Muscle of leg (tissue), 16 donors: ENCODE measurements around the gene NHP2. TPM values are rescaled to one million over a fixed set of nuclear protein-coding genes. Genes with fewer than 3 reads are reported as not detected.
"Not testable (repeated sequence)": the region's sequence is repeated elsewhere in the genome, so short reads cannot be mapped to it uniquely, and the experiment has no call there.

Experiments
- DNase-seq: peaks from one replicate; pipeline ENCODE4 v3.0.0; 2013
- H3K27ac ChIP-seq: one replicate; pipeline ENCODE4 v1.5.1; 2013; ENCODE audit warnings: mild to moderate bottlenecking, low read length, control low read depth
- H3K27me3 ChIP-seq: one replicate; pipeline ENCODE4 v1.6.1; 2013; ENCODE audit warnings: low read length; ENCODE audit not compliant: control insufficient read depth, insufficient read depth
- H3K36me3 ChIP-seq: one replicate; pipeline ENCODE4 v1.6.1; 2013; ENCODE audit warnings: low read length; ENCODE audit not compliant: control insufficient read depth, insufficient read depth
- H3K4me1 ChIP-seq: one replicate; pipeline ENCODE4 v1.6.1; 2013; ENCODE audit warnings: low read length; ENCODE audit not compliant: control insufficient read depth, insufficient read depth
- H3K4me3 ChIP-seq: one replicate; pipeline ENCODE4 v1.5.1; 2013; ENCODE audit warnings: low read length, control low read depth
- H3K9me3 ChIP-seq: replicated peaks from 2 replicates; pipeline ENCODE4 v1.6.1; 2013; ENCODE audit warnings: low read depth, low read length; ENCODE audit not compliant: control insufficient read depth
- WGBS: methylation state at CpG from one replicate; pipeline ENCODE4 v1.1.5; 2013; ENCODE audit warnings: missing lambda C conversion rate; ENCODE audit not compliant: insufficient coverage; 5-methylcytosine and 5-hydroxymethylcytosine counted together
- long read RNA-seq, 11 donors: transcript quantifications; one replicate each; lab custom pipeline, GENCODE V29; 2026
- polyA plus RNA-seq, 8 donors: library from polyadenylated mRNA; unstranded; fragments of 120-200 nt; gene quantifications; one replicate each; pipeline versions ENCODE4 v1.2.1 to v1.2.3, GENCODE V29; 2013; ENCODE audit warnings: inconsistent platforms in 1 of 8, low replicate concordance in 1 of 8; ENCODE audit not compliant: insufficient read length in 8 of 8, insufficient read depth in 1 of 8
- total RNA-seq: library from RNA; stranded (reverse); fragments of 120-200 nt; gene quantifications from one replicate; pipeline ENCODE4 v1.2.4, GENCODE V29; 2013

The NHP2 gene
- total RNA-seq (103 TPM), polyA plus RNA-seq (100 to 1,000 TPM; 110 to 129 (median 117) TPM)
- long read RNA-seq, donor 1, transcript NHP2-201 (4 exons, 865 nt): major isoform, 33 of 36 reads
- long read RNA-seq, donor 1, partial matches to known transcripts: 0 of 36 reads
- long read RNA-seq, donor 1, other reads (novel, unspliced or antisense): 0 of 36 reads
- long read RNA-seq, donor 2, transcript NHP2-201 (4 exons, 865 nt): major isoform, 11 of 11 reads
- long read RNA-seq, donor 2, partial matches to known transcripts: 0 of 11 reads
- long read RNA-seq, donor 2, other reads (novel, unspliced or antisense): 0 of 11 reads
- long read RNA-seq, donor 3, transcript NHP2-201 (4 exons, 865 nt): major isoform, 77 of 89 reads
- long read RNA-seq, donor 3, transcript NHP2-202 (3 exons, 599 nt): minor isoform, 9 of 89 reads
- long read RNA-seq, donor 3, partial matches to known transcripts: 0 of 89 reads
- long read RNA-seq, donor 3, other reads (novel, unspliced or antisense): 0 of 89 reads
- long read RNA-seq, donor 4, transcript NHP2-201 (4 exons, 865 nt): major isoform, 63 of 72 reads
- long read RNA-seq, donor 4, partial matches to known transcripts: 0 of 72 reads
- long read RNA-seq, donor 4, other reads (novel, unspliced or antisense): 0 of 72 reads
- long read RNA-seq, donor 5, transcript NHP2-202 (3 exons, 599 nt): minor isoform, 8 of 198 reads
- long read RNA-seq, donor 5, transcript NHP2-201 (4 exons, 865 nt): major isoform, 184 of 198 reads
- long read RNA-seq, donor 5, partial matches to known transcripts: 0 of 198 reads
- long read RNA-seq, donor 5, other reads (novel, unspliced or antisense): 0 of 198 reads
- long read RNA-seq, donor 6, transcript NHP2-201 (4 exons, 865 nt): major isoform, 175 of 200 reads
- long read RNA-seq, donor 6, transcript NHP2-202 (3 exons, 599 nt): minor isoform, 13 of 200 reads
- long read RNA-seq, donor 6, partial matches to known transcripts: 8 of 200 reads
- long read RNA-seq, donor 6, other reads (novel, unspliced or antisense): 0 of 200 reads
- long read RNA-seq, donor 7, transcript NHP2-201 (4 exons, 865 nt): major isoform, 90 of 100 reads
- long read RNA-seq, donor 7, transcript NHP2-202 (3 exons, 599 nt): minor isoform, 7 of 100 reads
- long read RNA-seq, donor 7, partial matches to known transcripts: 0 of 100 reads
- long read RNA-seq, donor 7, other reads (novel, unspliced or antisense): 0 of 100 reads
- long read RNA-seq, donor 8, transcript NHP2-201 (4 exons, 865 nt): major isoform, 62 of 66 reads
- long read RNA-seq, donor 8, partial matches to known transcripts: 0 of 66 reads
- long read RNA-seq, donor 8, other reads (novel, unspliced or antisense): 0 of 66 reads
- long read RNA-seq, donor 9, transcript NHP2-201 (4 exons, 865 nt): major isoform, 74 of 81 reads
- long read RNA-seq, donor 9, partial matches to known transcripts: 0 of 81 reads
- long read RNA-seq, donor 9, other reads (novel, unspliced or antisense): 0 of 81 reads
- long read RNA-seq, donor 10, transcript NHP2-202 (3 exons, 599 nt): minor isoform, 6 of 115 reads
- long read RNA-seq, donor 10, transcript NHP2-201 (4 exons, 865 nt): major isoform, 108 of 115 reads
- long read RNA-seq, donor 10, partial matches to known transcripts: 0 of 115 reads
- long read RNA-seq, donor 10, other reads (novel, unspliced or antisense): 0 of 115 reads
- long read RNA-seq, donor 11, transcript NHP2-201 (4 exons, 865 nt): major isoform, 96 of 108 reads
- long read RNA-seq, donor 11, transcript NHP2-202 (3 exons, 599 nt): minor isoform, 7 of 108 reads
- long read RNA-seq, donor 11, partial matches to known transcripts: 0 of 108 reads
- long read RNA-seq, donor 11, other reads (novel, unspliced or antisense): 0 of 108 reads

- DNase-seq: peak; percentile 99
- Histone ChIP-seq H3K4me3 (peak within 1 kb of the TSS; percentile 62), H3K27me3 (no peaks in the 10 kb centered on the region), H3K27ac (peak within 1 kb of the TSS; percentile 32), H3K9me3 (no peaks in the 10 kb centered on the region), H3K36me3 (peaks cover 34% of the 10 kb centered on the region), H3K4me1 (peaks cover 22% of the 10 kb centered on the region)
- 2% methylated on average over 56 of the region's 68 CpGs for WGBS
Measured at GRCh38 chr5:178153530-178154340, at the start of gene NHP2. Gene NHP2 (minus strand): TSS chr5:178153885. CDS start chr5:178153817, 68 bp downstream.

- 95% methylated on average over 6 of the region's 10 CpGs for WGBS
- Histone ChIP-seq H3K4me3 (no peak overlapping the region), H3K36me3 (peaks cover 18% of the 10 kb centered on the region), H3K27ac (no peak overlapping the region), H3K9me3 (no peaks in the 10 kb centered on the region), H3K4me1 (peaks cover 23% of the 10 kb centered on the region), H3K27me3 (no peaks in the 10 kb centered on the region)
- DNase-seq: no peak
Measured at GRCh38 chr5:178202541-178202940, 48.9 kb upstream of the NHP2 start.

GRCh38 chr5:178201927-178202235, 48.2 kb upstream of the NHP2 start:
- Histone ChIP-seq H3K27ac (no peak overlapping the region), H3K4me3 (no peak overlapping the region), H3K27me3 (no peaks in the 10 kb centered on the region), H3K4me1 (peaks cover 18% of the 10 kb centered on the region), H3K36me3 (peaks cover 11% of the 10 kb centered on the region), H3K9me3 (no peaks in the 10 kb centered on the region)
- DNase-seq: no peak
- WGBS: 33% methylated on average over 2 of the region's 2 CpGs

GRCh38 chr5:178201221-178201926, 47.7 kb upstream of the NHP2 start:
- no peaks in the 10 kb centered on the region for H3K9me3 ChIP-seq
- peaks cover 13% of the 10 kb centered on the region for H3K4me1 ChIP-seq
- 58% methylated on average over 7 of the region's 14 CpGs for WGBS
- no peak overlapping the region for H3K27ac ChIP-seq
- peaks cover 6% of the 10 kb centered on the region for H3K36me3 ChIP-seq
- no peak for DNase-seq
- H3K27me3 ChIP-seq: no peaks in the 10 kb centered on the region
- H3K4me3 ChIP-seq: no peak overlapping the region

- Histone ChIP-seq H3K4me3 (no peak overlapping the region), H3K4me1 (peaks cover 3% of the 10 kb centered on the region), H3K27me3 (peaks cover 3% of the 10 kb centered on the region), H3K9me3 (no peaks in the 10 kb centered on the region), H3K36me3 (no peaks in the 10 kb centered on the region), H3K27ac (no peak overlapping the region)
- 75% methylated on average over 8 of the region's 12 CpGs for WGBS
- DNase-seq: no peak
Measured at GRCh38 chr5:178199581-178200434, 46.1 kb upstream of the NHP2 start.

- no peak overlapping the region for H3K27ac ChIP-seq
- peaks cover under 1% of the 10 kb centered on the region for H3K4me1 ChIP-seq
- H3K36me3 ChIP-seq: no peaks in the 10 kb centered on the region
- DNase-seq: no peak
- H3K9me3 ChIP-seq: no peaks in the 10 kb centered on the region
- no peak overlapping the region for H3K4me3 ChIP-seq
- peaks cover 8% of the 10 kb centered on the region for H3K27me3 ChIP-seq
- 54% methylated on average over 5 of the region's 11 CpGs for WGBS
Measured at GRCh38 chr5:178198706-178199105, 45.0 kb upstream of the NHP2 start.

GRCh38 chr5:178198151-178198550, 44.5 kb upstream of the NHP2 start:
- peaks cover 10% of the 10 kb centered on the region for H3K27me3 ChIP-seq
- H3K9me3 ChIP-seq, H3K4me3 ChIP-seq, DNase-seq, H3K36me3 ChIP-seq, H3K27ac ChIP-seq, H3K4me1 ChIP-seq: not testable (repeated sequence)
- WGBS: 100% methylated on average over 3 of the region's 11 CpGs

- Histone ChIP-seq H3K9me3 (no peaks in the 10 kb centered on the region), H3K27me3 (peaks cover 10% of the 10 kb centered on the region), H3K36me3 (no peaks in the 10 kb centered on the region), H3K4me1 (no peaks in the 10 kb centered on the region), H3K27ac (no peak overlapping the region), H3K4me3 (no peak overlapping the region)
- DNase-seq: no peak
- WGBS: 76% methylated on average over 8 of the region's 8 CpGs
Measured at GRCh38 chr5:178196986-178197385, 43.3 kb upstream of the NHP2 start.
